HG03442 (cell line): ENCODE results near the gene FOXP3.

ENCODE experiments used
- ATAC-seq: cut with Tn5 transposase; IDR thresholded peaks from one replicate; pipeline ENCODE4 v1.9.1; 2021; ENCODE audit warnings: mild to moderate bottlenecking, moderate library complexity; ENCODE audit not compliant: unreplicated experiment

The FOXP3 gene

GRCh38 chrX:49250578-49250977, 13.9 kb downstream of the FOXP3 start:
- ATAC-seq, result no peak

GRCh38 chrX:49250066-49250465, 14.4 kb downstream of the FOXP3 start:
- ATAC-seq, result no peak

- no peak for ATAC-seq
Measured at GRCh38 chrX:49249616-49250015, 14.9 kb downstream of the FOXP3 start.

GRCh38 chrX:49249071-49249470, 15.4 kb downstream of the FOXP3 start:
- no peak for ATAC-seq

- ATAC-seq, result no peak
Measured at GRCh38 chrX:49247916-49248811, 16.3 kb downstream of the FOXP3 start.

GRCh38 chrX:49247346-49247745, 17.2 kb downstream of the FOXP3 start:
- ATAC-seq, result no peak

GRCh38 chrX:49246541-49246940, 18.0 kb downstream of the FOXP3 start:
- no peak for ATAC-seq

GRCh38 chrX:49244207-49244606, 20.3 kb downstream of the FOXP3 start:
- ATAC-seq, result no peak

GRCh38 chrX:49243166-49243565, 21.3 kb downstream of the FOXP3 start:
- ATAC-seq, result no peak

GRCh38 chrX:49242545-49243066, 21.9 kb downstream of the FOXP3 start:
- ATAC-seq, result no peak

GRCh38 chrX:49238735-49239134, 25.8 kb downstream of the FOXP3 start:
- no peak for ATAC-seq

GRCh38 chrX:49237060-49237459, 27.4 kb downstream of the FOXP3 start:
- no peak for ATAC-seq

GRCh38 chrX:49233887-49234555, 30.5 kb downstream of the FOXP3 start:
- ATAC-seq, result no peak

- ATAC-seq, result no peak
Measured at GRCh38 chrX:49233176-49233575, 31.3 kb downstream of the FOXP3 start, which contains the start of gene CACNA1F. CACNA1F (minus strand) TSS chrX:49233340; CDS start chrX:49233309, 31 bp downstream.

- no peak for ATAC-seq
Measured at GRCh38 chrX:49232525-49232924, 32.0 kb downstream of the FOXP3 start.

GRCh38 chrX:49231333-49232000, 33.0 kb downstream of the FOXP3 start:
- no peak for ATAC-seq

GRCh38 chrX:49230500-49231232, 33.8 kb downstream of the FOXP3 start:
- peak; percentile 58 for ATAC-seq

- ATAC-seq, result no peak
Measured at GRCh38 chrX:49228185-49228584, 36.3 kb downstream of the FOXP3 start.

GRCh38 chrX:49227726-49228125, 36.8 kb downstream of the FOXP3 start:
- no peak for ATAC-seq

- ATAC-seq, result no peak
Measured at GRCh38 chrX:49226946-49227345, 37.6 kb downstream of the FOXP3 start.

- no peak for ATAC-seq
Measured at GRCh38 chrX:49225858-49226257, 38.7 kb downstream of the FOXP3 start.
